PC-3 (cell line): ENCODE measurements around the gene LCLAT1. TPM values are rescaled to one million over a fixed set of nuclear protein-coding genes. Genes with fewer than 3 reads are reported as not detected.

ENCODE experiments used
- ATAC-seq: fragments of 200-7000 bp; cut with Tn5 transposase; 2 replicates; pipeline ENCODE4 v1.9.1; 2020; ENCODE audit warnings: mild to moderate bottlenecking, moderate library complexity
- BruUV-seq: library from RNA; stranded (reverse); fragments of 400-500 nt; replicated peaks from 2 replicates; lab custom pipeline; 2021; lab: Mats Ljungman, UMichigan
- CTCF ChIA-PET: fragments of 300-600 bp; sonication (Branson Sonifier 250); formaldehyde crosslinking; loops from one replicate; lab custom pipeline; 2022; ENCODE audit warnings: antibody characterized with exemption; lab: Charles Lee
- POLR2A ChIA-PET: fragments of 300-600 bp; sonication (Branson Sonifier 250); formaldehyde crosslinking; loops from one replicate; lab custom pipeline; 2022; ENCODE audit warnings: antibody characterized with exemption; ENCODE audit not compliant: unreplicated experiment; lab: Charles Lee
- DNase-seq: peaks from one replicate; pipeline ENCODE4 v3.0.0-alpha.2; 2015
- H2AFZ ChIP-seq: fragments of 300-600 bp; sonication (generic); 2 replicates; pipeline ENCODE4 v1.6.0; 2016; ENCODE audit warnings: antibody characterized with exemption, low read length
- H3F3A ChIP-seq: fragments of 300-600 bp; sonication (generic); one replicate; pipeline ENCODE4 v1.6.0; 2017; ENCODE audit warnings: antibody characterized with exemption, low read length, control low read depth, mild to moderate bottlenecking; ENCODE audit not compliant: unreplicated experiment
- H3K27ac ChIP-seq: fragments of 300-600 bp; sonication (generic); 2 replicates; pipeline ENCODE4 v1.5.1; 2016; ENCODE audit warnings: mild to moderate bottlenecking, low read length
- H3K27me3 ChIP-seq: fragments of 300-600 bp; sonication (generic); 2 replicates; pipeline ENCODE4 v1.6.1; 2016; ENCODE audit warnings: low read length, mixed read lengths
- H3K36me3 ChIP-seq: fragments of 300-600 bp; sonication (generic); 2 replicates; pipeline ENCODE4 v1.6.1; 2016; ENCODE audit warnings: low read depth, mixed run types, low read length, mixed read lengths
- H3K4me1 ChIP-seq: fragments of 300-600 bp; sonication (generic); 2 replicates; pipeline ENCODE4 v1.5.1; 2016; ENCODE audit warnings: low read length; ENCODE audit not compliant: insufficient read depth
- H3K4me2 ChIP-seq: fragments of 300-600 bp; sonication (generic); 2 replicates; pipeline ENCODE4 v1.6.0; 2016; ENCODE audit warnings: low read length
- H3K4me3 ChIP-seq: fragments of 300-600 bp; sonication (generic); 2 replicates; pipeline ENCODE4 v1.5.1; 2016; ENCODE audit warnings: mild to moderate bottlenecking, low read length, mixed read lengths
- H3K79me2 ChIP-seq: fragments of 300-600 bp; sonication (generic); 2 replicates; pipeline ENCODE4 v1.6.1; 2017; ENCODE audit warnings: low read length, mixed read lengths
- H3K9ac ChIP-seq: fragments of 300-600 bp; sonication (generic); 2 replicates; pipeline ENCODE4 v1.6.0; 2016; ENCODE audit warnings: mild to moderate bottlenecking, low read length
- H3K9me2 ChIP-seq: fragments of 300-600 bp; sonication (generic); replicated peaks from 2 replicates; pipeline ENCODE4 v1.6.1; 2016; ENCODE audit warnings: mixed run types, low read length, mixed read lengths
- H3K9me3 ChIP-seq: fragments of 300-600 bp; sonication (generic); 2 replicates; pipeline ENCODE4 v1.6.1; 2016; ENCODE audit warnings: low read length, mixed read lengths
- H4K20me1 ChIP-seq: fragments of 300-600 bp; sonication (generic); 2 replicates; pipeline ENCODE4 v1.6.1; 2016; ENCODE audit warnings: low read length, mixed read lengths
- EZH2 ChIP-seq: fragments of 300-600 bp; sonication (generic); IDR thresholded peaks from one replicate; pipeline ENCODE4 v1.6.1; 2017; ENCODE audit warnings: antibody characterized with exemption, mild to moderate bottlenecking, low read length; ENCODE audit not compliant: unreplicated experiment
- EZH2phosphoT487 ChIP-seq: fragments of 300-600 bp; sonication (generic); IDR thresholded peaks from 2 replicates; pipeline ENCODE4 v1.6.1; 2018; ENCODE audit warnings: mild to moderate bottlenecking, antibody characterized with exemption, low read length, borderline replicate concordance
- intact Hi-C: fragments of 100-400 bp; cut with micrococcal nuclease; formaldehyde crosslinking; loops from 2 replicates; pipeline ENCODE4 v1.9.0; 2023
- total RNA-seq: library from RNA; depleted of rRNA; stranded (reverse); fragments of >200 nt; gene quantifications from 2 replicates; pipeline ENCODE4 v1.2.3, GENCODE V29; 2014
- TF ChIP-seq, protein P1 (sequence below): fragments of 300-600 bp; sonication (generic); conservative IDR thresholded peaks from 2 replicates; pipeline ENCODE4 v1.5.1; 2017; ENCODE audit warnings: antibody characterized with exemption, low read depth, mild to moderate bottlenecking, low read length

Gene LCLAT1
- total RNA-seq, 1 experiment from 2014 or later = 22.0 TPM

DNA sequence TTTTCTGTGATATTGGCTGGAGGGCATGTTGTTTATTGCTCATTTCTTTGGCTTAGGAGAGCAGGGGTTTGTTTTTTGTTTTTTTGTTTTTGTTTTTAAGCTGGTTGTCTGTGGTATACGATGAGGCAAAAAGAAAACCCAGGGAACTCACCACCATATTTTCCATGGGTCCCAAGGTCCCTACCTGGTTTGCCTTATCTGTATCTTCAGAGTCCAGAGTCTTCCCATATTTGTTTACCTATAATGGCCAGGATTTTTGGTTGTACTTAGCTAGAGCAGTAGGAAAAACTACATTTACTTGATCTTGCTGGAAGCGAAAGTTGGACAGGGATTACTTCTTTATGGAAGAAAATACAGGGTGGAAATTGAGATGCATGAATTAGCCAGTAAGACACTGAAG is 9.5 kb downstream of the LCLAT1 start:
- Histone ChIP-seq H3K4me2 (no peak overlapping the region), H3K9me2 (no peaks in the 10 kb centered on the region), H3K4me3 (no peak overlapping the region), H3F3A (no peaks in the 10 kb centered on the region), H3K9me3 (no peaks in the 10 kb centered on the region), H3K79me2 (peaks cover 96% of the 10 kb centered on the region), H3K4me1 (no peaks in the 10 kb centered on the region), H3K9ac (no peak overlapping the region), H4K20me1 (peaks cover 21% of the 10 kb centered on the region; the same call in 1 of the 2 replicates), H3K27me3 (no peaks in the 10 kb centered on the region), H3K36me3 (0 out of 2 replicates have a peak, but pooled peaks cover 2% of the 10 kb centered on the region), H2AFZ (no peak overlapping the region), H3K27ac (no peak overlapping the region)
- intact Hi-C loops = no loop called here
- DNase-seq (no peak), ATAC-seq (no peak)
- CTCF ChIA-PET = no interaction called here
- TF ChIP-seq EZH2phosphoT487 (no peak), EZH2 (no peak)
- TF ChIP-seq, protein P1, sequence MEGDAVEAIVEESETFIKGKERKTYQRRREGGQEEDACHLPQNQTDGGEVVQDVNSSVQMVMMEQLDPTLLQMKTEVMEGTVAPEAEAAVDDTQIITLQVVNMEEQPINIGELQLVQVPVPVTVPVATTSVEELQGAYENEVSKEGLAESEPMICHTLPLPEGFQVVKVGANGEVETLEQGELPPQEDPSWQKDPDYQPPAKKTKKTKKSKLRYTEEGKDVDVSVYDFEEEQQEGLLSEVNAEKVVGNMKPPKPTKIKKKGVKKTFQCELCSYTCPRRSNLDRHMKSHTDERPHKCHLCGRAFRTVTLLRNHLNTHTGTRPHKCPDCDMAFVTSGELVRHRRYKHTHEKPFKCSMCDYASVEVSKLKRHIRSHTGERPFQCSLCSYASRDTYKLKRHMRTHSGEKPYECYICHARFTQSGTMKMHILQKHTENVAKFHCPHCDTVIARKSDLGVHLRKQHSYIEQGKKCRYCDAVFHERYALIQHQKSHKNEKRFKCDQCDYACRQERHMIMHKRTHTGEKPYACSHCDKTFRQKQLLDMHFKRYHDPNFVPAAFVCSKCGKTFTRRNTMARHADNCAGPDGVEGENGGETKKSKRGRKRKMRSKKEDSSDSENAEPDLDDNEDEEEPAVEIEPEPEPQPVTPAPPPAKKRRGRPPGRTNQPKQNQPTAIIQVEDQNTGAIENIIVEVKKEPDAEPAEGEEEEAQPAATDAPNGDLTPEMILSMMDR = no peak
- POLR2A ChIA-PET = no interaction called here
- BruUV-seq = no TSS peak

DNA sequence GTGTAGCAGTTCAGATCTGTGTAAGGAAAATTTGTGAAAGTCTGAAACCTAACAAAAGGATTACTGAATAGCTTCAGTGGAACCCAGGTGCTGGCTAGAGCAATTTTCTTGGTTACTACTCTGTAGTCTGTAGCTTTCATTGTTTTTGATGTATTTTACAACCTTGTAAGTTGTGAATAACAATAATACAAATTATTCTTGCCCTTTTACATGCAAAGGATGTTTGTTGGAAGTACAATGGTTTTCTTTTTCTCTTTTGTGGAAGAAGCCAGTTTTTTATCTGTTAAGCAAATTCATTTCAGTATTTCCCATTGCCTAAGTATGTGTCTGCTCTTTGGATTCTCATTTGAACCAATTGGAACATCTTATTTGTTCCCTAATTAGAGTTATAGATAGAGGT is 10.2 kb downstream of the LCLAT1 start:
- ChIA-PET CTCF (no interaction called here), POLR2A (no interaction called here)
- Histone ChIP-seq H4K20me1 (peaks cover 19% of the 10 kb centered on the region; the same call in 1 of the 2 replicates), H3K36me3 (0 out of 2 replicates have a peak, but pooled peaks cover 2% of the 10 kb centered on the region), H3K4me2 (no peak overlapping the region), H3K4me1 (no peaks in the 10 kb centered on the region), H3K27me3 (no peaks in the 10 kb centered on the region), H3K9me2 (no peaks in the 10 kb centered on the region), H3K4me3 (no peak overlapping the region), H2AFZ (no peak overlapping the region), H3F3A (no peaks in the 10 kb centered on the region), H3K79me2 (peaks cover 96% of the 10 kb centered on the region), H3K27ac (no peak overlapping the region), H3K9ac (no peak overlapping the region), H3K9me3 (no peaks in the 10 kb centered on the region)
- intact Hi-C loops = no loop called here
- DNase-seq = no peak
- ATAC-seq = no peak
- TF ChIP-seq EZH2phosphoT487 (no peak), EZH2 (no peak)
- TF ChIP-seq, protein P1 = no peak
- no TSS peak for BruUV-seq

DNA sequence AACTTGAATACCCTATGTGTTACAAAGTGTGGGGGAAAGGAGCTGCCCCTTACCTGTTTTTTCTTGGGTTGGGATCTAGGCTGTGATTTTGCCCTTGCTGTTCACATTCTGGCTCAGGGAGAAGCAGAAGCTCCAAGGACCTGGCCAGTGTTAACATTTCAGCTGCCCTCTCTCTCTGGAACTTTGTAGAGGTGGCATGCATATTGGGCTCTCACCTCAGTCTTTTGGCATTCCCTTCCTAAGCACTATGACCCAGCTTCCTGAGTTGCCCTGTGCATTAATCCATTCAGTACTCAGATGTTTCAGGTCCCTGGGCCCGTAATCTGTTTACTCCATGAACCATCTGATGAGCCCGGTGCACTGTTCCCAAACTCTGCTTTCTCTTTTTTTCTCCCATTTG is 12.1 kb downstream of the LCLAT1 start:
- Histone ChIP-seq H3K9me2 (no peaks in the 10 kb centered on the region), H3K27me3 (no peaks in the 10 kb centered on the region), H4K20me1 (peaks cover 10% of the 10 kb centered on the region; the same call in 1 of the 2 replicates), H2AFZ (no peak overlapping the region), H3K4me1 (0 out of 2 replicates have a peak, but pooled peaks cover 5% of the 10 kb centered on the region), H3K9ac (no peak overlapping the region), H3K9me3 (no peaks in the 10 kb centered on the region), H3K4me2 (no peak overlapping the region), H3K36me3 (0 out of 2 replicates have a peak, but pooled peaks cover 2% of the 10 kb centered on the region), H3F3A (no peaks in the 10 kb centered on the region), H3K4me3 (no peak overlapping the region), H3K27ac (no peak overlapping the region), H3K79me2 (peaks cover 93% of the 10 kb centered on the region)
- ChIA-PET POLR2A (no interaction called here), CTCF (no interaction called here)
- ATAC-seq (no peak), DNase-seq (no peak)
- intact Hi-C loops = no loop called here
- TF ChIP-seq EZH2 (no peak), EZH2phosphoT487 (no peak)
- TF ChIP-seq, protein P1 = no peak
- BruUV-seq = no TSS peak
